Measurements from ENCODE around the gene SLX9. TPM values are rescaled to one million over a fixed set of nuclear protein-coding genes. Genes with fewer than 3 reads are reported as not detected.

SLX9 gene
- total and polyA plus RNA-seq, 2 donors (not counting 3 experiments of a cell fraction or from before 2014, with no cell fraction given), result 27.0 to 50.6 TPM

- H3K4me1 ChIP-seq (ENCODE audit: control insufficient read depth, extremely low read depth, insufficient read depth, low read length), result peaks cover 3% of the 10 kb centered on the region
- H2AFZ ChIP-seq (ENCODE audit: low read depth, low read length), result no peak overlapping the region
- no peaks in the 10 kb centered on the region for H3K27me3 ChIP-seq (ENCODE audit: control insufficient read depth in 2 of 2, insufficient read depth in 2 of 2, low read length in 2 of 2)
- no peak overlapping the region for H3K27ac ChIP-seq (ENCODE audit: insufficient read depth, low read depth, low read length)
- no peak for TF ChIP-seq EZH2 (IDR thresholded peaks at IDR 0.05; ENCODE audit: borderline replicate concordance, low read depth, low read length, severe bottlenecking)
- TF ChIP-seq FOS (IDR thresholded peaks at IDR 0.05; ENCODE audit: borderline replicate concordance, insufficient read depth, low read length), result no peak
- no peak for TF ChIP-seq GATA2 (IDR thresholded peaks at IDR 0.05; ENCODE audit: insufficient read depth, insufficient read length, low read depth, low read length)
- TF ChIP-seq POLR2AphosphoS5 (IDR thresholded peaks at IDR 0.05; ENCODE audit: insufficient read depth, low read depth, low read length), result no peak
- TF ChIP-seq MAX (IDR thresholded peaks at IDR 0.05; ENCODE audit: insufficient read depth, insufficient read length), result no peak
- no peak for TF ChIP-seq CTCF (IDR thresholded peaks at IDR 0.05; ENCODE audit: extremely low read depth in 1 of 2, insufficient read depth in 1 of 2, low read depth in 1 of 2, low read length in 2 of 2)
- TF ChIP-seq JUN (IDR thresholded peaks at IDR 0.05; ENCODE audit: borderline replicate concordance, insufficient read depth, insufficient read length, low read depth), result no peak
- no peak for TF ChIP-seq MYC (IDR thresholded peaks at IDR 0.05; ENCODE audit: low read depth, low read length)
- no peak for TF ChIP-seq POLR2A (IDR thresholded peaks at IDR 0.05; ENCODE audit: low read depth, low read length)
- no peak overlapping the region for H3K9ac ChIP-seq (replicated peaks; ENCODE audit: extremely low read depth, insufficient read depth, low read length)
- H3K36me3 ChIP-seq (ENCODE audit: control insufficient read depth in 2 of 2, extremely low read depth in 1 of 2, insufficient read depth in 2 of 2, low read length in 2 of 2), result peaks cover 11 to 21% of the 10 kb centered on the region in 2 experiments
- no TSS peak for BruUV-seq (replicated peaks)
- no peaks in the 10 kb centered on the region for H3K9me3 ChIP-seq (replicated peaks; ENCODE audit: control insufficient read depth, insufficient read depth, low read length)
- H3K79me2 ChIP-seq (ENCODE audit: control insufficient read depth, insufficient read depth, low read length), result peaks cover 64% of the 10 kb centered on the region
- intact Hi-C loops (cut with micrococcal nuclease), result loop anchor here (1.0 to 5.0 kb wide), 4 partner anchors 180 to 874 kb away; partner anchors contain the start of gene POFUT2
- H3K9me1 ChIP-seq (replicated peaks; ENCODE audit: control insufficient read depth, extremely low read depth, insufficient read depth, low read length), result no peaks in the 10 kb centered on the region
- dilution Hi-C loops (cut with MboI; ENCODE audit: extremely low pct_ligation_motif_present, low sequenced_read_pairs), result loop anchor here (25.0 kb wide), 1 partner anchor 189 kb away; no protein-coding TSS in a partner anchor
- H3K4me3 ChIP-seq (replicated peaks in 1 of 3; ENCODE audit: insufficient read depth in 1 of 3, low read depth in 1 of 3, low read length in 3 of 3), result no peak overlapping the region
- no peaks in the 10 kb centered on the region for H4K20me1 ChIP-seq (replicated peaks; ENCODE audit: control insufficient read depth, extremely low read depth, insufficient read depth, low read length)
- DNase-seq (ENCODE audit: low read depth, low spot score) (no peak), FAIRE-seq (no peak)
- ChIA-PET CTCF (interaction anchor here (1.0 to 11.8 kb wide), 8 partner anchors 9 to 190 kb away, joined by 3 to 330 read pairs (median 16); partner anchors contain the start of gene SLX9), POLR2A (no interaction called here)
- no peak overlapping the region for H3K4me2 ChIP-seq (ENCODE audit: insufficient read depth, low read length)
Measured at GRCh38 chr21:44948426-44949120, 8.7 kb downstream of the SLX9 start.

Measured in endothelial cell of umbilical vein (primary cell).